ENCODE data around the gene MIPEP.

MIPEP gene

GRCh38 chr13:23776698-23777574 lies 112.3 kb downstream of the MIPEP start:
- no peaks in the 10 kb centered on the region for H3K4me1 ChIP-seq (ENCODE audit: control insufficient read depth in 1 of 2, insufficient read depth in 1 of 2, low read depth in 1 of 2, low read length in 1 of 2)
- no peak overlapping the region for H3K27ac ChIP-seq
- H3K4me3 ChIP-seq (ENCODE audit: low read depth in 1 of 2, low read length in 1 of 2), result no peak overlapping the region
- no peaks in the 10 kb centered on the region for H3K9me3 ChIP-seq
- no peaks in the 10 kb centered on the region for H3K36me3 ChIP-seq
- no peaks in the 10 kb centered on the region for H3K27me3 ChIP-seq
- TF ChIP-seq, protein P1, sequence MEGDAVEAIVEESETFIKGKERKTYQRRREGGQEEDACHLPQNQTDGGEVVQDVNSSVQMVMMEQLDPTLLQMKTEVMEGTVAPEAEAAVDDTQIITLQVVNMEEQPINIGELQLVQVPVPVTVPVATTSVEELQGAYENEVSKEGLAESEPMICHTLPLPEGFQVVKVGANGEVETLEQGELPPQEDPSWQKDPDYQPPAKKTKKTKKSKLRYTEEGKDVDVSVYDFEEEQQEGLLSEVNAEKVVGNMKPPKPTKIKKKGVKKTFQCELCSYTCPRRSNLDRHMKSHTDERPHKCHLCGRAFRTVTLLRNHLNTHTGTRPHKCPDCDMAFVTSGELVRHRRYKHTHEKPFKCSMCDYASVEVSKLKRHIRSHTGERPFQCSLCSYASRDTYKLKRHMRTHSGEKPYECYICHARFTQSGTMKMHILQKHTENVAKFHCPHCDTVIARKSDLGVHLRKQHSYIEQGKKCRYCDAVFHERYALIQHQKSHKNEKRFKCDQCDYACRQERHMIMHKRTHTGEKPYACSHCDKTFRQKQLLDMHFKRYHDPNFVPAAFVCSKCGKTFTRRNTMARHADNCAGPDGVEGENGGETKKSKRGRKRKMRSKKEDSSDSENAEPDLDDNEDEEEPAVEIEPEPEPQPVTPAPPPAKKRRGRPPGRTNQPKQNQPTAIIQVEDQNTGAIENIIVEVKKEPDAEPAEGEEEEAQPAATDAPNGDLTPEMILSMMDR (IDR thresholded peaks at IDR 0.05), result no peak

- H3K4me1 ChIP-seq (ENCODE audit: control insufficient read depth in 1 of 2, insufficient read depth in 1 of 2, low read depth in 1 of 2, low read length in 1 of 2), result no peaks in the 10 kb centered on the region
- H3K27ac ChIP-seq, result no peak overlapping the region
- H3K27me3 ChIP-seq, result no peaks in the 10 kb centered on the region
- H3K36me3 ChIP-seq, result no peaks in the 10 kb centered on the region
- H3K4me3 ChIP-seq (ENCODE audit: low read depth in 1 of 2, low read length in 1 of 2), result no peak overlapping the region
- H3K9me3 ChIP-seq, result no peaks in the 10 kb centered on the region
- TF ChIP-seq, protein P1 (IDR thresholded peaks at IDR 0.05), result no peak
Observed at GRCh38 chr13:23772717-23773116, 116.5 kb downstream of the MIPEP start.

GRCh38 chr13:23771956-23772355 lies 117.2 kb downstream of the MIPEP start:
- TF ChIP-seq, protein P1 (IDR thresholded peaks at IDR 0.05), result no peak
- no peaks in the 10 kb centered on the region for H3K9me3 ChIP-seq
- H3K27me3 ChIP-seq, result no peaks in the 10 kb centered on the region
- H3K4me1 ChIP-seq (ENCODE audit: control insufficient read depth in 1 of 2, insufficient read depth in 1 of 2, low read depth in 1 of 2, low read length in 1 of 2), result no peaks in the 10 kb centered on the region
- no peak overlapping the region for H3K4me3 ChIP-seq (ENCODE audit: low read depth in 1 of 2, low read length in 1 of 2)
- no peaks in the 10 kb centered on the region for H3K36me3 ChIP-seq
- no peak overlapping the region for H3K27ac ChIP-seq

GRCh38 chr13:23771552-23771951 lies 117.6 kb downstream of the MIPEP start:
- Histone ChIP-seq H3K36me3 (no peaks in the 10 kb centered on the region), H3K27me3 (no peaks in the 10 kb centered on the region), H3K27ac (no peak overlapping the region), H3K9me3 (no peaks in the 10 kb centered on the region), H3K4me1 (ENCODE audit: control insufficient read depth in 1 of 2, insufficient read depth in 1 of 2, low read depth in 1 of 2, low read length in 1 of 2) (no peaks in the 10 kb centered on the region), H3K4me3 (ENCODE audit: low read depth in 1 of 2, low read length in 1 of 2) (no peak overlapping the region)
- TF ChIP-seq, protein P1 (IDR thresholded peaks at IDR 0.05), result no peak

DNA sequence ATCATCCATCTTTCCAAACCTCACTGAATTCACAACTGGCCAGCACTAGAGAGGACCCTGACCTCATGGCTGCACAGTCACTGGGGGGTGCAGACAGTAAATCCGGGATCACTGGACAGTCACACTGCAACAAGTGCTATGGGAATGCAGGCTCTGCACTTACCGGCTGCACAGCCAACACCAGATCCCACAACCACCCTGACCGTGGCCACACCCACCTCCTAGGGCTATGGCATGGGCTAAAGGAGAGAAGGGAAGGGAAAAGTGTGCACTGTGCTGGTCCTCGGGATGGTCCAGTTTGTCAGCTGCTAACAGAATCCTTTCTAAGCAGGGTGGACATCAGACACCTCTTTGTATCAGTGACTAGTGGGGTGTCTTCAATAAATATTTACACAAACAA lies 118.2 kb downstream of the MIPEP start:
- H3K4me3 ChIP-seq (ENCODE audit: low read depth in 1 of 2, low read length in 1 of 2), result no peak overlapping the region
- no peaks in the 10 kb centered on the region for H3K4me1 ChIP-seq (ENCODE audit: control insufficient read depth in 1 of 2, insufficient read depth in 1 of 2, low read depth in 1 of 2, low read length in 1 of 2)
- no peak overlapping the region for H3K27ac ChIP-seq
- H3K36me3 ChIP-seq, result no peaks in the 10 kb centered on the region
- H3K27me3 ChIP-seq, result no peaks in the 10 kb centered on the region
- TF ChIP-seq, protein P1 (IDR thresholded peaks at IDR 0.05), result no peak
- no peaks in the 10 kb centered on the region for H3K9me3 ChIP-seq
